Effector memory CD4-positive, alpha-beta T cell (primary cell): ENCODE data around the gene CELF5.
"Not testable (repeated sequence)": the region's sequence is repeated elsewhere in the genome, so short reads cannot be mapped to it uniquely, and the experiment has no call there.

ENCODE experiments used
- DNase-seq, 3 donors: peaks; one replicate each; pipeline ENCODE4 v3.0.0-alpha.2; 2020
- H3K27ac ChIP-seq: 2 replicates; pipeline ENCODE4 v1.7.0; 2013; ENCODE audit warnings: mild to moderate bottlenecking, low read length, moderate library complexity; ENCODE audit not compliant: insufficient read depth, poor library complexity, severe bottlenecking
- H3K27me3 ChIP-seq: replicated peaks from 2 replicates; pipeline ENCODE4 v1.7.0; 2013; ENCODE audit warnings: mild to moderate bottlenecking, low read length; ENCODE audit not compliant: insufficient read depth, control insufficient read depth, poor library complexity, severe bottlenecking
- H3K36me3 ChIP-seq: 2 replicates; pipeline ENCODE4 v1.7.0; 2013; ENCODE audit warnings: mild to moderate bottlenecking, low read length, moderate library complexity; ENCODE audit not compliant: control insufficient read depth, insufficient read depth
- H3K4me1 ChIP-seq: 2 replicates; pipeline ENCODE4 v1.7.0; 2013; ENCODE audit warnings: low read length, mild to moderate bottlenecking; ENCODE audit not compliant: control insufficient read depth, insufficient read depth, poor library complexity, severe bottlenecking
- H3K4me3 ChIP-seq: 2 replicates; pipeline ENCODE4 v1.7.0; 2013; ENCODE audit warnings: low read length, low read depth, mild to moderate bottlenecking; ENCODE audit not compliant: insufficient read depth, poor library complexity, severe bottlenecking
- H3K9me3 ChIP-seq: 2 replicates; pipeline ENCODE4 v1.7.0; 2013; ENCODE audit warnings: mild to moderate bottlenecking, low read length, moderate library complexity; ENCODE audit not compliant: control insufficient read depth

CELF5 gene

DNA sequence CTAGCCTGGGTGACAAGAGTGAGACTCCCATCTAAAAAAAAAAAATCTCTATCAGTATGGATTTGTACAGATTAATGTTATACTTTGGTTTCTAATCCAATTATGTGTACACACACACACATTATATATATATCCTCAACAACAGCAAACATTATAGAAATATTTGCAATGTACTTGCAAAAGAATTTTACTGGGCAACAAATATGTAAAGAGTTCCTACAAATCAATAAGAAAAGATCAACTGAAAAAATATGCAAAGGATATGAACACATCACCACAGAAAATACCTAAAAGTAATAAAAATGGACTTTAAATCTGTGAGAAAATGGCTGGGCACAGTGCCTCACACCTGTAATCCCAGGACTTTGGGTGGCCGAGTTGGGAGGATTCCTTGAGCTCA lies 101.0 kb downstream of the CELF5 start:
- Histone ChIP-seq H3K9me3 (no peaks in the 10 kb centered on the region), H3K27ac (no peak overlapping the region), H3K36me3 (no peaks in the 10 kb centered on the region), H3K4me3 (no peak overlapping the region), H3K4me1 (no peaks in the 10 kb centered on the region), H3K27me3 (peaks cover 4% of the 10 kb centered on the region)
- DNase-seq = no peak

- no peak overlapping the region for H3K27ac ChIP-seq
- H3K4me3 ChIP-seq = no peak overlapping the region
- H3K9me3 ChIP-seq = no peaks in the 10 kb centered on the region
- H3K4me1 ChIP-seq = no peaks in the 10 kb centered on the region
- no peaks in the 10 kb centered on the region for H3K36me3 ChIP-seq
- H3K27me3 ChIP-seq = no peaks in the 10 kb centered on the region
- DNase-seq = no peak
These were observed 104.3 kb downstream of the CELF5 start for GRCh38 chr19:3328743-3329142.

DNA sequence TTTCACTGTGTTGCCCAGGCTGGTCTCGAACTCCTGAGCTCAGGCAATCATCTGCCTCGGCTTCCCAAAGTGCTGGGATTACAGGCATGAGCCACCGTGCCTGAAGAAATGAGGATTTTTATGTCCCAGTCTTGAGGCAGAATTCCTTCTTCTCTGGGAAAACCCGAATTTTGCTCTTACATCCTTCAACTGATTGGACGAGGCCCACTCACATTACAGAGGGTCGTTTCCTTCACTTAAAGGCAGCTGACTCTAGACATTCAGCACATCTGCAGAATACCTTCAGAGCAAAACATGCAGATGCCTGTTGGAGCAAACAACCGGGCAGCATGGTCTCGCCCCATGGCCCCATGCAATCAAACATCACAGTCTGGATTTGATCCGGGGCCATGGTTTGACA lies 105.6 kb downstream of the CELF5 start:
- Histone ChIP-seq H3K4me3 (no peak overlapping the region), H3K27ac (no peak overlapping the region), H3K36me3 (no peaks in the 10 kb centered on the region), H3K9me3 (no peaks in the 10 kb centered on the region), H3K27me3 (no peaks in the 10 kb centered on the region), H3K4me1 (no peaks in the 10 kb centered on the region)
- DNase-seq = no peak

GRCh38 chr19:3332232-3332631 lies 107.8 kb downstream of the CELF5 start:
- not testable (repeated sequence) for H3K4me3 ChIP-seq, DNase-seq, H3K36me3 ChIP-seq, H3K4me1 ChIP-seq, H3K9me3 ChIP-seq, H3K27ac ChIP-seq, H3K27me3 ChIP-seq

- no peaks in the 10 kb centered on the region for H3K27me3 ChIP-seq
- H3K4me1 ChIP-seq = no peaks in the 10 kb centered on the region
- H3K36me3 ChIP-seq = no peaks in the 10 kb centered on the region
- DNase-seq = no peak
- no peak overlapping the region for H3K27ac ChIP-seq
- no peaks in the 10 kb centered on the region for H3K9me3 ChIP-seq
- no peak overlapping the region for H3K4me3 ChIP-seq
These were observed 108.6 kb downstream of the CELF5 start for GRCh38 chr19:3333020-3333583.

- H3K27ac ChIP-seq = no peak overlapping the region
- no peaks in the 10 kb centered on the region for H3K36me3 ChIP-seq
- no peaks in the 10 kb centered on the region for H3K27me3 ChIP-seq
- no peaks in the 10 kb centered on the region for H3K9me3 ChIP-seq
- no peak overlapping the region for H3K4me3 ChIP-seq
- H3K4me1 ChIP-seq = peaks cover 4% of the 10 kb centered on the region
- no peak for DNase-seq
These were observed 109.2 kb downstream of the CELF5 start for GRCh38 chr19:3333662-3334061.

DNA sequence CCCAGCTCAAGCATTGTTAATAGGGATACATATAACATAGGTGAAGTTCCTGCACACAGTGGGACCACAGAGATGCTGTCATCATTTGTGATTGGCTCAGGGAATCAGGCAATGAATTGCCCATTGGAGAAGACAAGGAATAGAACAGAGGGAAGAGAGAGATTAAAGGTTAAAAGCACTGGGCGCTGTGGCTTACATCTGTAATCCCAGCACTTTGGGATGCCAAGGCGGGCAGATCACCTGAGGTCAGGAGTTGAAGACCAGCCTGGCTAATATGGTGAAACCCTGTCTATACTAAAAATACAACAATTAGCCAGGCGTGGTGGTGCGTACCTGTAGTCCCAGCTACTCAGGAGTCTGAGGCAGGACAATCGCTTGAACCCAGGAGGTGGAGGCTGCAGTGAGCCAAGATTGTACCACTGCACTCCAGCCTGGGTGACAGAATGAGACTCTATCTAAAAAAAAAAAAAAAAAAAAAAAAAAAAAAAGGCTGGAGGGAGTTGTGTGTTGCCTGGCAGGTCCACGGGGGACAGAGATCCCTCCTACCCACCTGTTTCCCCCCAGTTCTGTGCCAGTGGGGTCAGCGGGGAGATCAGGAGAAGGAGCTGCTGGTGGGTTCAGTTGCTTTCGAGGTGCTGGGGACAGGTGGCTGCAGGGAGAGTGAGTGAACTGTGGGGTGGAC lies 110.4 kb downstream of the CELF5 start:
- H3K36me3 ChIP-seq, H3K27me3 ChIP-seq, DNase-seq, H3K27ac ChIP-seq, H3K9me3 ChIP-seq, H3K4me3 ChIP-seq, H3K4me1 ChIP-seq: not testable (repeated sequence)

DNA sequence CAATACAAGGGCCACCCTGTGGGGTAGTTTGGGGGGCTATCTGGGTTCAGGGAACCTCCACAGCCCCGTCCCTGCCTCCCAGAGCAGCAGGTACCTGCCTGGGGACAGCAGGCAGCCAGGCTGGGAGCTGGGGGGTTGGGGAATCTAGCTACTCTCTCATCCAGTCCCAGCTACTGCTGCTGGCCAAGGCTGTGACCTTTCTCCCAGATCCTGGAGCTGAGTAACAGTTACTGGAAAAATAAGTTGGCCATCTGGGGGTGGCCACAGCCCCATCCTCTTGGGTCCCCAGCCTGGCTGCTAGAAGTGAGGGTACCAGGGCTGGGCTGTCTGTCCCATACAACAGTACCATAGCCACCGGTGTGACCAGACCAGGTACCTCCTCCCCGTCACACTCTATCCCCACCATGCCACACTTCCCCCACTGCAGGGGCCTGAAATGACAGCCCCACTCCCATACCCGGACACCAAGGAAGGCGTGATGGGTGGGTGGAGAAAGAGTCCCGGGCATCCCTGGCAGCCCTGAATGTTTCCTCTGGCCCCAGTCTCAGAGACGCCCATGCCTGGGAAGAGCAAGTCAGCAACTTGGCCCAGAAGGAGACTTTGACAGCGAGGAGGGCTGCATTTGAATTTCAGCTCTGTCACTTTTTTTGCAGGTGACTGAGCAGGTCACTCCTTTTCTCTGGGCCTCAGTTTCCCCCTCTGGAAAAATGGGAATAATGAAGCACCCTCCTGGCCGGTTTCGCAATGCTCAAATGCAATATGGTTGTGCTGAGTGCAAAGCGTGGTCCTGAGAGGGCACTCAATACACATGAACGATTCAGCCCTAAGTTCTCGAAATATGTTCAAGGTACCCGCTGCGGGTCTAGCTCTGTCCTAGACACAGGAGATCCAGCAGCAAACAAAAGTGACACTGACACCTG lies 111.2 kb downstream of the CELF5 start:
- Histone ChIP-seq H3K27ac (no peak overlapping the region), H3K4me3 (no peak overlapping the region), H3K4me1 (peaks cover 6% of the 10 kb centered on the region), H3K36me3 (no peaks in the 10 kb centered on the region), H3K9me3 (no peaks in the 10 kb centered on the region), H3K27me3 (no peaks in the 10 kb centered on the region)
- DNase-seq = no peak

GRCh38 chr19:3336351-3336679 lies 111.9 kb downstream of the CELF5 start:
- DNase-seq = no peak
- Histone ChIP-seq H3K27ac (no peak overlapping the region), H3K4me3 (no peak overlapping the region), H3K4me1 (peaks cover 6% of the 10 kb centered on the region), H3K9me3 (no peaks in the 10 kb centered on the region), H3K27me3 (no peaks in the 10 kb centered on the region), H3K36me3 (no peaks in the 10 kb centered on the region)
